Measurements from ENCODE around the gene PLEKHN1.
A peak's percentile ranks its signal among the peaks of the same experiment; 100 is the strongest.

The PLEKHN1 gene

GRCh38 chr1:936348-937264 is 29.7 kb upstream of the PLEKHN1 start:
- TF ChIP-seq CTCF (IDR thresholded peaks at IDR 0.05; ENCODE audit: extremely low read depth, missing control alignments): no peak
- DNase-seq (ENCODE audit: low spot score): no peak

GRCh38 chr1:937521-937920 is 28.8 kb upstream of the PLEKHN1 start:
- TF ChIP-seq CTCF (IDR thresholded peaks at IDR 0.05; ENCODE audit: extremely low read depth, missing control alignments): no peak
- DNase-seq (ENCODE audit: low spot score): no peak

GRCh38 chr1:938088-938683 is 28.1 kb upstream of the PLEKHN1 start:
- no peak for DNase-seq (ENCODE audit: low spot score)
- TF ChIP-seq CTCF (IDR thresholded peaks at IDR 0.05; ENCODE audit: extremely low read depth, missing control alignments): peak; percentile 50

GRCh38 chr1:938711-939489 is 27.4 kb upstream of the PLEKHN1 start:
- no peak for DNase-seq (ENCODE audit: low spot score)
- no peak for TF ChIP-seq CTCF (IDR thresholded peaks at IDR 0.05; ENCODE audit: extremely low read depth, missing control alignments)

GRCh38 chr1:939511-940106 is 26.7 kb upstream of the PLEKHN1 start:
- TF ChIP-seq CTCF (IDR thresholded peaks at IDR 0.05; ENCODE audit: extremely low read depth, missing control alignments): no peak
- no peak for DNase-seq (ENCODE audit: low spot score)

- DNase-seq (ENCODE audit: low spot score): peak; percentile 84
- TF ChIP-seq CTCF (IDR thresholded peaks at IDR 0.05; ENCODE audit: extremely low read depth, missing control alignments): no peak
Measured at GRCh38 chr1:940107-941014, 25.9 kb upstream of the PLEKHN1 start.
